ENCODE results near the gene HTT. TPM values are rescaled to one million over a fixed set of nuclear protein-coding genes. Genes with fewer than 3 reads are reported as not detected.

HTT gene
- total and polyA plus RNA-seq, 9 of the 15 experiments (the other 6 are each of a cell fraction or from before 2014, with no cell fraction given) = 0.66 to 31.6 (median 14.7) TPM

DNA sequence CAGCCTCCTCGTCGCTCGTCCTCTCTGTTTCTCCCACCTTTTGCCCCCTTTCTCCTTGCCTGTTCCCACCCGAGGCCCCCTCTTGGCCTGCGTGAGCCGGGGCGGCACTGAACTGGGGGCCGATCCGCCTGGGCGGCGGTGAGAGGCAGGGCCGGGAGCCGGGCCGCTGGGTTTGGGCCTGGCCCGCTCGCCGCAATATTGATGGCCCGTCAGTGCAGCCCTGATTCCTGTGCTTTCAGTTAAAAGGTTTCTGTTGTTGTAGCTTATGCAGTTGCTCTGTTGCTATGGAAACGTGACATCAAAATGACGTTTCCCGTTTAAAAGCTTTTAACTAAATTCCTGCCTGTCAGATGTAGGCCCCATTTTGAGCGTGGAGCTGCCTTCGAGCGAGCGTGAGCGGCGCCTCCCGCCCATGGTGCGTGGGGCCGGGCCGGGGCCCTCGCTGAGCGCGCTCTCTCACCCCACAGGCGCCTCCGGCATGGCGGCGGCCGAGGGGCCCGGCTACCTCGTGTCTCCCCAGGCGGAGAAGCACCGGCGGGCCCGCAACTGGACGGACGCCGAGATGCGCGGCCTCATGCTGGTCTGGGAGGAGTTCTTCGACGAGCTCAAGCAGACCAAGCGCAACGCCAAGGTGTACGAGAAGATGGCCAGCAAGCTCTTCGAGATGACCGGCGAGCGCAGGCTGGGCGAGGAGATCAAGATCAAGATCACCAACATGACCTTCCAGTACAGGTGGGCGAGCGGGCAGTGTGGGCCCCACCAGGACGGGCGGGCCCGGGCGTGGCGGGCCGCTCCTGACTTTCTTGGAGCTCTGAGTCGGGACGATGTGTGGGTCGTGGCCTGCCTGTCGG, 174.6 kb downstream of the HTT start, which contains the start of gene MSANTD1 (continued):
- no peak for TF ChIP-seq MAZ (CRISPR knock-in tag; conservative IDR thresholded peaks at IDR 0.05 in 1 of 2, IDR thresholded peaks at IDR 0.05 in 1 of 2)
- TF ChIP-seq ZNF445 (CRISPR knock-in tag; IDR thresholded peaks at IDR 0.05; ENCODE audit: low read depth) = no peak
- no peak for TF ChIP-seq ZNF263 (CRISPR knock-in tag; IDR thresholded peaks at IDR 0.05; ENCODE audit: borderline replicate concordance)
- TF ChIP-seq SNRNP70 (optimal IDR thresholded peaks at IDR 0.05; ENCODE audit: low read depth, low read length) = no peak
- TF ChIP-seq ZNF444 (CRISPR knock-in tag; IDR thresholded peaks at IDR 0.05) = no peak
- TF ChIP-seq NR4A1 (CRISPR knock-in tag; IDR thresholded peaks at IDR 0.05) = no peak
- no peak for TF ChIP-seq NR4A1 (tag; IDR thresholded peaks at IDR 0.05)
- TF ChIP-seq CBX5 (IDR thresholded peaks at IDR 0.05; ENCODE audit: borderline replicate concordance, low read depth) = no peak
- TF ChIP-seq EHMT2 (IDR thresholded peaks at IDR 0.05) = no peak
- TF ChIP-seq, protein P1, sequence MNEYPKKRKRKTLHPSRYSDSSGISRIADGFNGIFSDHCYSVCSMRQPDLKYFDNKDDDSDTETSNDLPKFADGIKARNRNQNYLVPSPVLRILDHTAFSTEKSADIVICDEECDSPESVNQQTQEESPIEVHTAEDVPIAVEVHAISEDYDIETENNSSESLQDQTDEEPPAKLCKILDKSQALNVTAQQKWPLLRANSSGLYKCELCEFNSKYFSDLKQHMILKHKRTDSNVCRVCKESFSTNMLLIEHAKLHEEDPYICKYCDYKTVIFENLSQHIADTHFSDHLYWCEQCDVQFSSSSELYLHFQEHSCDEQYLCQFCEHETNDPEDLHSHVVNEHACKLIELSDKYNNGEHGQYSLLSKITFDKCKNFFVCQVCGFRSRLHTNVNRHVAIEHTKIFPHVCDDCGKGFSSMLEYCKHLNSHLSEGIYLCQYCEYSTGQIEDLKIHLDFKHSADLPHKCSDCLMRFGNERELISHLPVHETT (CRISPR knock-in tag; conservative IDR thresholded peaks at IDR 0.05 in 1 of 2, IDR thresholded peaks at IDR 0.05 in 1 of 2) = no peak
- no peak for TF ChIP-seq SUPT5H (IDR thresholded peaks at IDR 0.05)
- no peak for TF ChIP-seq ATF1 (CRISPR knock-in tag; IDR thresholded peaks at IDR 0.05)
- TF ChIP-seq ATF1 (tag; IDR thresholded peaks at IDR 0.05) = no peak
- no peak for TF ChIP-seq ZNF57 (CRISPR knock-in tag; IDR thresholded peaks at IDR 0.05)
